K562 (cell line): ENCODE measurements around the gene PRKAG2. TPM values are rescaled to one million over a fixed set of nuclear protein-coding genes. Genes with fewer than 3 reads are reported as not detected.
A peak's percentile ranks its signal among the peaks of the same experiment; 100 is the strongest.

Source experiments
- ATAC-seq: fragments of 200-7000 bp; cut with Tn5 transposase; 3 replicates; pipeline ENCODE4 v1.9.1; 2020; ENCODE audit warnings: moderate library complexity
- BruUV-seq: library from RNA; stranded (reverse); fragments of 400-500 nt; replicated peaks from 2 replicates; lab custom pipeline; 2021; lab: Mats Ljungman, UMichigan
- CTCF ChIA-PET: fragments of 300-600 bp; formaldehyde crosslinking; extraction: SDS; loops from one replicate; lab custom pipeline; 2021; ENCODE audit warnings: low intra/inter-chr PET ratio; lab: Yijun Ruan, JAX
- POLR2A ChIA-PET: fragments of 300-600, 350-650 bp; sonication (Branson Sonifier 250); formaldehyde crosslinking; extraction: SDS; loops from one replicate; lab custom pipeline; 2021; ENCODE audit warnings: antibody characterized with exemption, inconsistent platforms; lab: Yijun Ruan, JAX
- DNase-seq, 4 experiments: peaks; one replicate each; pipeline versions ENCODE4 v3.0.0 to v3.0.0-alpha.2; 2011 to 2018; ENCODE audit warnings: low spot score in 3 of 4, mixed read lengths in 3 of 4; ENCODE audit errors: extremely low read depth in 1 of 4
- FAIRE-seq: peaks from 2 replicates; lab custom pipeline; 2011; peaks lifted over from hg19 to GRCh38; lab: Jason Lieb, UNC
- H2AFZ ChIP-seq: 2 replicates; pipeline ENCODE4 v1.6.0; 2011; ENCODE audit warnings: low read depth, low read length, control low read depth, inconsistent platforms
- H3K27ac ChIP-seq: fragments of 200-600 bp; 3 replicates; pipeline ENCODE4 v1.8.0; 2011; ENCODE audit warnings: low read depth, mild to moderate bottlenecking, control low read depth, inconsistent platforms, low read length, moderate library complexity, mixed read lengths; ENCODE audit errors: extremely low read depth
- H3K27me3 ChIP-seq, 2 experiments: fragments of 300-600 bp in 1 of 2; 2 replicates in 1 of 2; 3 replicates in 1 of 2; pipeline versions ENCODE4 v1.6.0 to v1.8.0; 2011; ENCODE audit warnings: inconsistent platforms in 2 of 2, low read length in 2 of 2, mild to moderate bottlenecking in 1 of 2, mixed read lengths in 1 of 2, moderate library complexity in 1 of 2; ENCODE audit not compliant: control insufficient read depth in 2 of 2, insufficient read depth in 2 of 2
- H3K36me3 ChIP-seq: fragments of 300-600 bp; 3 replicates; pipeline ENCODE4 v1.8.0; 2011; ENCODE audit warnings: mild to moderate bottlenecking, low read length, inconsistent platforms; ENCODE audit not compliant: control insufficient read depth, insufficient read depth
- H3K4me1 ChIP-seq, 2 experiments: fragments of 200-600 bp in 1 of 2; replicated peaks in 1 of 2; 2 replicates in 1 of 2; 3 replicates in 1 of 2; pipeline versions ENCODE4 v1.5.1 to v1.8.0; 2011; ENCODE audit warnings: inconsistent platforms in 2 of 2, low read length in 2 of 2, mild to moderate bottlenecking in 1 of 2, mixed read lengths in 1 of 2, moderate library complexity in 1 of 2; ENCODE audit not compliant: control insufficient read depth in 2 of 2, insufficient read depth in 2 of 2
- H3K4me2 ChIP-seq: 2 replicates; pipeline ENCODE4 v1.6.1; 2011; ENCODE audit warnings: low read length, control low read depth, inconsistent platforms, mixed read lengths; ENCODE audit not compliant: insufficient read depth
- H3K4me3 ChIP-seq: fragments of 200-600 bp; sonication (generic), shearing (Covaris generic); 2 replicates; pipeline ENCODE4 v1.5.1; 2016; ENCODE audit warnings: control low read depth, inconsistent platforms
- H3K79me2 ChIP-seq: fragments of 200-600 bp; 3 replicates; pipeline ENCODE4 v1.8.0; 2011; ENCODE audit warnings: low read length, inconsistent platforms; ENCODE audit not compliant: control insufficient read depth, insufficient read depth
- H3K9ac ChIP-seq, 2 experiments: 2 replicates each; pipeline versions ENCODE4 v1.6.0 to v1.6.1; 2011; ENCODE audit warnings: low read depth in 2 of 2, low read length in 2 of 2, control low read depth in 1 of 2, inconsistent platforms in 1 of 2, mild to moderate bottlenecking in 1 of 2, mixed read lengths in 1 of 2; ENCODE audit not compliant: insufficient read depth in 1 of 2
- H3K9me1 ChIP-seq: one replicate; pipeline ENCODE4 v1.6.0; 2011; ENCODE audit warnings: inconsistent platforms, mild to moderate bottlenecking, low read length, moderate library complexity; ENCODE audit not compliant: control insufficient read depth, insufficient read depth
- H3K9me3 ChIP-seq: replicated peaks from 2 replicates; pipeline ENCODE4 v1.5.1; 2011; ENCODE audit warnings: low read depth, low read length, inconsistent platforms; ENCODE audit not compliant: control insufficient read depth, insufficient read depth
- H4K20me1 ChIP-seq: replicated peaks from 2 replicates; pipeline ENCODE4 v1.6.1; 2011; ENCODE audit warnings: low read length, inconsistent platforms, mixed read lengths; ENCODE audit not compliant: control insufficient read depth, insufficient read depth
- ETV1 ChIP-seq: fragments of 450-650 bp; conservative IDR thresholded peaks from 2 replicates; pipeline ENCODE4 v1.6.1; 2016; ENCODE audit warnings: missing genetic modification characterization, control low read depth, low read depth, missing compliant biosample characterization
- GABPB2 ChIP-seq: fragments of 250-450 bp; sonication (Bioruptor Pico); conservative IDR thresholded peaks from 2 replicates; pipeline ENCODE4 v1.5.1; 2021; ENCODE audit warnings: mild to moderate bottlenecking
- HNRNPUL1 ChIP-seq: fragments of 200-400 bp; formaldehyde crosslinking; IDR thresholded peaks from 2 replicates; pipeline ENCODE4 v1.6.1; 2017; ENCODE audit warnings: low read length
- KLF16 ChIP-seq: IDR thresholded peaks from 2 replicates; pipeline ENCODE4 v1.6.1; 2016; ENCODE audit warnings: antibody characterized with exemption
- TBL1XR1 ChIP-seq, 2 experiments: IDR thresholded peaks; 2 replicates each; pipeline ENCODE4 v1.6.1; 2012; ENCODE audit warnings: improper control_type of control experiment in 2 of 2, low read length in 2 of 2, mild to moderate bottlenecking in 1 of 2
- ZFP36 ChIP-seq: fragments of 150-350 bp; IDR thresholded peaks from 2 replicates; pipeline ENCODE4 v1.6.1; 2018; ENCODE audit warnings: low read length, low read depth; ENCODE audit not compliant: partially characterized antibody
- ZNF584 ChIP-seq: fragments of 200-800 bp; sonication (Bioruptor generic); IDR thresholded peaks from 2 replicates; pipeline ENCODE4 v1.6.1; 2016; ENCODE audit warnings: low read depth, mild to moderate bottlenecking, missing genetic modification characterization, missing compliant biosample characterization
- WGBS: fragments of 100-300 bp; shearing (Covaris generic); methylation state at CpG from one replicate; pipeline ENCODE4 v1.1.6; 2016; ENCODE audit warnings: low coverage, mixed read lengths; ENCODE audit not compliant: insufficient coverage; ENCODE audit errors: missing lambda C conversion rate; 5-methylcytosine and 5-hydroxymethylcytosine counted together
- in situ Hi-C: fragments of 300-500 bp; cut with MboI; formaldehyde crosslinking; loops from 4 replicates; pipeline ENCODE4 v1.15.0; 2018; ENCODE audit warnings: inconsistent platforms, mixed read lengths
- intact Hi-C: fragments of 100-400 bp; cut with micrococcal nuclease; formaldehyde crosslinking; loops from 2 replicates; pipeline ENCODE4 v1.14.2; 2022
- polyA plus RNA-seq, 8 experiments: library from polyadenylated mRNA; depleted of rRNA in 4 of 8; stranded (reverse) in 5 of 8; unstranded in 3 of 8; fragments of >200 nt; fragmentation: Nextera tagmentation in 2 of 8; fragmentation: Illumina TruSeq in 1 of 8; extraction: Ambion mirVana in 2 of 8; extraction: Trizol in 1 of 8; gene quantifications; 2 replicates each; pipeline versions ENCODE4 v1.2.1 to v1.2.3, GENCODE V29; 2011 to 2014; ENCODE audit warnings: inconsistent platforms in 1 of 8, missing spikeins in 1 of 8
- total RNA-seq, 7 experiments: library from RNA; depleted of rRNA in 6 of 7; stranded (reverse); fragments of >200 nt in 6 of 7; fragmentation: Illumina TruSeq in 2 of 7; extraction: Trizol in 2 of 7; gene quantifications; 2 replicates each; pipeline versions ENCODE4 v1.2.1 to v1.2.3, GENCODE V29; 2011 to 2021; ENCODE audit warnings: low replicate concordance in 1 of 7

Gene PRKAG2
- total and polyA plus RNA-seq, 9 of the 15 experiments (the other 6 are each of a cell fraction or from before 2014, with no cell fraction given), result 0.99 to 5.6 (median 3.3) TPM

GRCh38 chr7:151689196-151689971, 187.5 kb downstream of the PRKAG2 start:
- no peak for FAIRE-seq
- Histone ChIP-seq H2AFZ (no peak overlapping the region), H3K4me1 (peaks cover 11 to 13% of the 10 kb centered on the region in 2 experiments), H3K4me3 (no peak overlapping the region), H3K27ac (no peak overlapping the region), H3K9me1 (no peaks in the 10 kb centered on the region), H4K20me1 (no peaks in the 10 kb centered on the region), H3K27me3 (peaks cover 46 to 67% of the 10 kb centered on the region in 2 experiments), H3K9ac (no peak overlapping the region; a peak in 1 of 4 replicates), H3K79me2 (no peaks in the 10 kb centered on the region), H3K36me3 (no peaks in the 10 kb centered on the region), H3K9me3 (no peaks in the 10 kb centered on the region), H3K4me2 (no peak overlapping the region)
- ChIA-PET CTCF (no interaction called here), POLR2A (interaction anchor here (0.6 to 0.7 kb wide), 2 partner anchors 89 to 316 kb away, joined by 3 read pairs; no protein-coding TSS in a partner anchor)
- DNase-seq, result no peak
- ATAC-seq, result no peak
- WGBS, result 3% methylated on average over 20 of the region's 22 CpGs
- in situ Hi-C loops, result no loop called here
- BruUV-seq, result no TSS peak
- intact Hi-C loops, result no loop called here
- no peak for TF ChIP-seq ZNF584 (CRISPR knock-in tag)
- TF ChIP-seq TBL1XR1 (IDR thresholded peaks at IDR 0.05; ENCODE audit: low read length in 2 of 2), result no peak
- TF ChIP-seq, all 486 proteins: peak for 0

GRCh38 chr7:151688236-151688780, 188.6 kb downstream of the PRKAG2 start:
- H3K4me3 ChIP-seq, result no peak overlapping the region
- no peaks in the 10 kb centered on the region for H3K9me3 ChIP-seq
- TF ChIP-seq GABPB2 (CRISPR knock-in tag) (no peak), HNRNPUL1 (no peak), KLF16 (no peak), ETV1 (tag) (0 out of 2 replicates have a peak, but pooled peaks have one; percentile 12), ZFP36 (peak; percentile 33)
- FAIRE-seq, result no peak
- DNase-seq, result no peak
- 33% methylated on average over 19 of the region's 19 CpGs for WGBS
- ChIA-PET CTCF (no interaction called here), POLR2A (interaction anchor here (0.7 kb wide), 1 partner anchor 88 kb away, joined by 3 read pairs; no protein-coding TSS in a partner anchor)
- H3K36me3 ChIP-seq, result no peaks in the 10 kb centered on the region
- ATAC-seq, result no peak
- no peak overlapping the region for H3K9ac ChIP-seq
- H3K27me3 ChIP-seq, result peaks cover 44 to 67% of the 10 kb centered on the region in 2 experiments
- no peaks in the 10 kb centered on the region for H4K20me1 ChIP-seq
- no peak overlapping the region for H3K4me2 ChIP-seq
- peaks cover 11 to 13% of the 10 kb centered on the region in 2 experiments for H3K4me1 ChIP-seq
- H3K79me2 ChIP-seq, result no peaks in the 10 kb centered on the region
- H2AFZ ChIP-seq, result no peak overlapping the region
- intact Hi-C loops, result no loop called here
- no peak overlapping the region for H3K27ac ChIP-seq
- H3K9me1 ChIP-seq, result no peaks in the 10 kb centered on the region
- in situ Hi-C loops, result no loop called here
- BruUV-seq, result no TSS peak
